GM19463 (cell line): ENCODE results near the gene MYO5B.

Experiments used
- ATAC-seq: cut with Tn5 transposase; IDR thresholded peaks from one replicate; pipeline ENCODE4 v1.9.1; 2021; ENCODE audit warnings: mild to moderate bottlenecking, moderate library complexity; ENCODE audit not compliant: unreplicated experiment

MYO5B gene

DNA sequence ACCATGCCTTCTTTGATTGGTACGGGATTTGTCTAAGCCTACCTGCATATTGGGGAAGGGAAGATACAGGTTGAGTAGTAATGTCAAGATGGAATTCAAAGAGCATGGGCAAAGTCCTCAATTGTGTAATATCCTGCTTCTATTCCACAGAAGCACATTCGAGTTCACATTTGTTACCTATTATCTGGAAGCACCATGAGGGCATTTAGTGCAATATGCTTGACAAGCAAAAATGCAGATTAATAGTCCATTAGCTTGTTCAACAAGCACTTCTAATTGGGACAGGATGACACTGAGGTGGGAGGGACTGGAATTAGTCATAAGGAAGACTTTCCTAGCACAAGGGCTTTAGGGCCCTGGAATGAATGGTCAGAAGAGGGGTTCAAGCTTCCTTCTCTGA, 40.5 kb downstream of the MYO5B start:
- no peak for ATAC-seq

DNA sequence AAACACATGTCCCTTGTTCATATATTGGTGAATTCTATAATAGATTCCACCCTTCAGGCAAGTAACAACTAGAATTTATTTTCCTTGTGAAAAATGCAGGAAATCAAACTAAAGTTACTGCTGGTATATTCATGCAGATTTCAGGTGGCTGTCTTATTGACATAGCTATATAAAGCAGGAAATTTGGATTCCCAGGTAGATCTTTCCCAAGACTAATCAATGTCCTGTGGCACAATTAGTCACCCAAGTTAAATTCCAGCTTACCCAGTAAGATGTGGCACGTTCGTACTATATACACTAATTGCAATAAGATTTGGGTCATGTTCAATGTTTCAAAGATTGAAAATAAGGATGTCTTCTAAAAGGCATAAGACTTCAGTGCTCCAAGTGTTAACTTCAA, 42.0 kb downstream of the MYO5B start:
- no peak for ATAC-seq

DNA sequence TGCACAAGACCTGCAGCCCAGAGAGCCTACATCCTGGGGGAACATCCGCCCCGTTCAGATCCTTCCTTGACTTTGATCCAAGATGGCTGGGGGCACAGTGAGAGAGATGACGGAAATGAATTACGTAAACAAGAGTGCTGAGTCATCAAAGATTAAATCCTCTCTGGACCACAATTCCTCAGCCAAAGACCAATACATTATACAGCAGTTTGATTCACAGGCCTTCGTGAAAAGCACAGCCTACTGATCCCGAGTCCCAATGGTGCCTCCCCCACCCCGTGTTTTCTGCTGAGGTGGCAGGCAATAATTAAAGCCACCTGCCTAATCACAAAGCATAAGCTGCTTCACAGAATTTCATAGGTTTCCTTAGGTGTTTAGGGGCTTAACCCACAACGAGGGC, 43.0 kb downstream of the MYO5B start:
- ATAC-seq = no peak

DNA sequence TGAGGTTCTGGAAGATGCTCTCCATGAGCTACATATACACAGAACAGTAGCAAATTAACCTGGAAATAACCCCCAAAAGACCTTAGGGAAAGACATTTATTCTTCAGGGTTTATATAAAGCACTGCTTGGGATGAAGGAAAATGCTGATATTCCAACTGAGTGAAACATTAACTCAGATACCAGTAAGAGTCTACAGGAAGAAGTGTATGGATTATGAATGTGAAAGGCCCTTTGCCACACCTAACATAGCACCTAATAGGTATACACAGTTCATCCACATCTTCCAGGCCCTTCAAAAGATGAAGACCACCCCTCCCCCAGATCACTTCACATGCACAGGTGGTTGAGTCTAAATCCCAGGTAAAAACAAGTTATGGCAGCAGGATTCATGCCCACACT, 50.4 kb downstream of the MYO5B start:
- ATAC-seq = no peak

DNA sequence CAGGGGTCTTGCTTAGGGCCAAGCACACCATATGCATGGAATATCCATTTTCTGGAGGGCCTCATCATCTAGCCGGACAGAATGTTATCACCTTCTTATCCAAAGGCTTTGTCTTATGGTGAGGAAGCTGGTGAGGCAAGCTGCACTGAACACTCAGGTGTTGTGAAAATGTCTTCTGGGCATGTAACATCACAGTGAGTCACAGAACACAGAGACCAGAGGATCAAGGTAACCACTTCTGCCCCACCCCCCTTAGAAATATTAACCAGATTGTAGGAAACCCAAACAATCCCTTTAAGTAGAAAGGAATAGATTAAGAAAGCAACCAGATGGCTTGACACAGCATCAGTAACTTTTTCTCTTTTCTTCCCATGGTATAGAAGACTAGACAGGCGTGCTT, 51.1 kb downstream of the MYO5B start:
- ATAC-seq = no peak

DNA sequence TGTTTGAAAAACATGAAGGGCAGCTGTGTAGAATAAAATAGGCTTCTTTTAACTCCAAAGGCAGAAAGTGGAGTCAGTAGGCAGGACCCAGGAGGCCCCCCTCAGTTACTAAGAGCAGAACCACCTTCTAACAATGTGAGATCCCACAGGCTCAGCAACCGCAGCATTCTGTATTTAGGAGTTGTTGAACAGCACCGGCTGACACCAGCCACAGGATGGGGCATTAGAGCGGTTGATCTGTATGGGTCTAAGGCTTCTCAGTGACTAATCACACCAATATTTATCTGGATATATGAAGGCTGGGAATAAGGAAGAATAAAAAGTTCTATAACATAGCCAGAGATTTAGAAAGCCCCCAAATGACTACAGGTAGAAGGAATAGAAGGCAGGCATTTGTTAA, 51.7 kb downstream of the MYO5B start:
- ATAC-seq = no peak

DNA sequence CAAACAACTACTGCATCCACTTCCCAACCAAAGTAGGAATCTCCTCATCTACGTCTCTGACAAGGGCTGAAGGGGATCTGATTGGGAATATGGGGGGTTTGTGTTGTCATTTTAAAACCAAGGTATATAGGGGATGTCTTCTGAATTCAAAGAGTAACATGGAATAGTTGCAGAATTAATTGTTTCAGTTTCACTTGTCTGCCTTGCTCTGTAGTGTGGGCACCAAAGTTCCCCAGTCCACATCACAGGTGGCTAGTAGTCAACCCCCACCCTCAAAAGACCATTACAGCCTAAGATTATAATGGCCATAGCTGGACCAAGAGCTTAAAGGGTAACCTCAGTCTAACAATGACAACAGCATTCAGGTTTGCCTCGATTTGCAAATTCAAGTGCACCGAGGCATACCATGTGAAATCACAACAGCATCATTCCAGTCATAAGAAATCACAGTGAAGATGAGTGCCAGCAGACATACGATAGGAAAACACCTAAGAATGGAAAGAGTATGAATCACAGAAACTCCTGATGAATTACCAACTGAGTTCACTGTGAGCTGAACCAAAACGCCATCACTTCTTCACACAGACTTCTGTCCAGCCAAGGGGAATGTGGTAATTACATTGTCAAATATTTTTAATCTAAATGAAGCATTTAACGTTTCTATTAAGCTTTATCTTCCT, 52.4 kb downstream of the MYO5B start:
- no peak for ATAC-seq

DNA sequence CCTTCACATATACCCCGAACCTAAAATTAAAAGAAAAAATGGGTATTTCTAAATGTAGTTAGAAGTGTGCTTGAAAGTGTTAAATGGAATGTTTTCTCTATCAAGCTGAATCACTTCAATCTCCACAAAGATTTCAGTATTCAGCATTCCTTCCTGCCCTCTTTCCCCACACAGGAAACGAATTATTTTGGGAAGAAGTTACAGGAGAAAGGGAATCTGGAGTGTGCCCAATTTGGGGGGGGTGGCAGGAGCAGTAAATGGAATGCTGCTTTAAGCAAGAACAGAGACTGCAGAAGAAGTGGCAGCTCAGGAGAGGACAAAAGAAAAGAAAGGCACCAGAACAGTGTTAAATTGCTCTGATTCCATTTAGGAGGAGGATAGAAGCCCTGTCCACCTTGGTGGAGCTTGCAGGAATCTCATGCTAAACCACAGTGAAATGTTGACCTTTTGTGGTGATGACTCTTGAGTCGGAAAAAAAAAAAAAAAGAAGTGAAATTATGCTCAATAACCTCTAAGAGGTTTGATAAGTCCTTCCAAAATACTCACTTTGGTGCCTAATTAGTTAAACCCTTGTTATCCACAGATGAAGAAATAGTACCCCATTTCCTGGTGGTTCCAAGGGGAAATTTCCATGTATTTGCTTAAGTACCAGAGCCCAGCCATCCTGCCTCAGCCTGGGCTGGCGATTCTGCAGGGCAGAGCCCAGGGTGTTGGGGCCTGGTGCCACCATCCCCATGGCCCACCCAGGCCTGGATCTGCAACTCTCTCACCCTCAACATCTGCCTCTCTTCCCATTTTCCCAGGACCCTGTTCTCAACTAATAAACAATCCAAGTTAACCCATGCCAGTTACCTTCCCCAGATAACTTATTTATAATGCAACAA, 56.5 kb downstream of the MYO5B start:
- no peak for ATAC-seq

DNA sequence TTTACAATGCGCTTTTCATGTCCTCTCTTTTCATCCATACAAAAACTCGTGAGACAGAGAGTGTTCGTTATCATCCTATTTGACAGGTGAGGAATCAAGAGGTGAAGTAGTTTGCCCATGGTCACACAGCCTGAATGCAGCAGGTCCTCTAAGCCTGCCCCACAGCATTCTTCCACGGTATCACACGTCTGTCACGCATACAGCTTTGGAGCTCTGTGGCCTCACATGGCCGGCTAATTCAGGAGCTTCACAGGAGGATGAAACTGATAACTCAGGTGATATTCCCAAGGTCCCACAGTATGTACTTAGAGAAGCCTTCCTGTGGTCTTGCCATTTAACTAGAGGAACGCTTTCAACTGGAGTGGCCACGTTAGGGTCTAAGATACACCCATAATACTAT, 59.0 kb downstream of the MYO5B start:
- no peak for ATAC-seq

DNA sequence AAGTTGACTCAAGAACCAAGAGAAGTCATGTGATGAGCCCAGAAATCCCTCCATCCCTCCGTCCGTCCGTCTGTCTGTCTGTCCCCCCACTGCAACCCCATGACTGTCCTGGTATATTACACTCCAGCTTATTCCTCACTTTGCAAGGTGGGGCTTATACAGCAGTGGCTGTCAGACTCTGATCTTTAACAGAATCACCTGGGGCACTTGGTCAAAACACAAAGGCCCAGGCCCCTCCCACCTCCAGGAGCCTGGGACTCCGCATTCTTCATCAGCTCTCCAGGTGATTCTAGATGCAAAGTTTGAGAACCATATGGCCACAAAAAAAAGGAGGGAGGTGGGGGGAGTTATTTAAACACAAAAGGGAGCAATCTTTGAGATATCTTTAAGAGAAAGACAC, 61.4 kb downstream of the MYO5B start:
- ATAC-seq = no peak

DNA sequence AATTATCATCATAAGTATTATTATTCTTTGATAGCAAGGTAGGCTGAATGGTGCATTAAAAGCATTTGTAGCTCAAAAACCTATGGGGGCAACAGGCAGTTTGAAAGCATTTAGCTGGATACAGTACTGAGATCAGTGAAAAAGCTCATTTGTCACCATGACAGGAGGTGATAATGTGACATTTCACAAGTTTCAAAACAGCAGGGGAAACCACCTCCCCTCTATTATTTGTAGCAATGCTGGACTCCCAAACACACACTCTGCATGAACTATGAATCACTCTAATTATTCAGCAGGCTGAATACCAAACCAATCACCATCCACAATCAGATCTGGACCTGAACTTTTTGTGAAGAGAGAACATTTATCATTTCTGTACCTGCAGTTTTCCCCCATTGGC, 63.4 kb downstream of the MYO5B start:
- peak; percentile 76 for ATAC-seq

DNA sequence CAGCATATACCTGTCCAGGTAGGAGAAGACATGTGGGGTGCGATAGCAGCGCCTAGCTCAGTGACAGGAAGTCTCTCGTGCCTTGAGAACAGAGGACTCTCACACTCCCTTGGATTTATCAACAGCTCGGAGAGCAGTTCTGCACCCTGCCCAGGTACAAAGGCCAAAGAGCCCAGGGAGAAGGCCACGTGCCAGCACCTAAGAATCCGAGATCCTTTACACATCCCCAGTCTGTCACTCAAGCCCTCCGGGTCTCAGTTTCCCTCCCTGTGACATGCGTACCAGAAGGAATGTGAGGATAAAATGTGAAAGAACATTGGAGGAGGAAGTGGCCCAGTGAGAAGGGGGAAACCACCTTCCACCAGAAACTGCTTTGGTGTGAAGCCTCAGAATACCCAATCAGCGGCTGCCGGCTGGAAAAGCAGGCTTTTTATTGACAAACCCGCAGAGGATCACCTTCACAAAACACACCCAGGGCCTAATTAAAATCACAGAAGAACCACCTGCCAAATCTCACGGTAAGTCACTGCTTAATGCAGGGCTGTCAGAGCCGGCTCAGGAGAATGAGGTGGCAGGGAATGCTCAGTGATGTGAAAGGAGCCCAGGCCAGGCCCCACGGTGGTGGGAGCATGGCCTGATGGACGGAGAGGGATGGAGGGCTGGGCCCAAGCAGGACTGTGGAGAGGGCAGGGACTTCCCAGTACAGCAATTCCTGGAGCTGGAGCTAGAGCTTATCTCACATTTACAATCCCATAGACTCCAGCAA, 66.3 kb downstream of the MYO5B start:
- no peak for ATAC-seq

DNA sequence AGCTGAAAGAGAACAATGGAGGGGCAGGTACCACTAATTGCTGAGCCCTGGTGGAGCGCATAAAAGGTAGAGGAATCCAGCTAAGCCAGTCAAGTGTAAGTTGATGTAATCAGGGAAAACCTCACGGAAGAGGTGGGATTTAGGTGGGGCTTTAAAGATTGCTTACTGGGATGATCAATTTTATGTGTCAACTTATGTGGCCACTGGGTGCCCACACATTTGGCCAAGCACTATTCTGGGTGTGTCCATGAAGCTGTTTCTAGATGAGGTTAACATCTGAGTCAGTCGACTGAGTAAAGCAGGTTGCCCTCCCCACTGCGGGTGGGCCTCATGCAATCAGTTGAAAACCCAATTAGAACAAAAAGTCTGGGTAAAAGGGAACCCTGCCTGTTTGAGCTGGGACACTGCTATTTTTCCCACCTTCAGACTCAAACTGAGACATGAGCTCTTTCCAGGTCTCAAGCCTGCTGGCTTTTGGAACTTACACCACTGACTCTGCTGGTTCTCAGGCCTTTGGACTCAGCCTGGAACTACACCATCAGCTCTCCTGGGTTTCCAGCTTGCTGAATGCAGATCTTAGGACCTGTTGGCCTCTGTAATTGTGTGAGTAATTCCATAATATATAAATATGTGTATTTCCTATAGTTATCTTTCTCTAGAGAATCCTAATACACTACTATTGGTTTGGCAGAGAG, 67.3 kb downstream of the MYO5B start:
- ATAC-seq = no peak

DNA sequence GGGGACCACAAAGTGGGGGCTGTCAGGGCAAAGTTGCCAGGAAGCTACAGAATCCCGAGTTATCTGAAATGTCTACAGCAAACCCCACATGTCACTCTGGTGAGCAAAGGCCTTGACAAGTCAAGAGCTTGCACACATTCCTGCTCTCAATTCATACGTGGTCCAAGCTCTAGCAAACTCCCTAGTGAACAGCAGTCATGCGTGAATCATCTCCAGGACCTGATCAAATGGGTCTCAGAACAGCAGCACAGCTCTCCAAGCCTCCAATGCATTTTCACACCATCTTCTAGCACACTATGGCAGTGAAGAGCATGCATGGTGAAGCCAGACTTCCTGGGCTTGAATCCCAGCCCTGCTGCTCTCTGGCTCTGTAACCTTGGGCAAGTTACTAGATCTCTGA, 68.5 kb downstream of the MYO5B start:
- ATAC-seq = no peak

DNA sequence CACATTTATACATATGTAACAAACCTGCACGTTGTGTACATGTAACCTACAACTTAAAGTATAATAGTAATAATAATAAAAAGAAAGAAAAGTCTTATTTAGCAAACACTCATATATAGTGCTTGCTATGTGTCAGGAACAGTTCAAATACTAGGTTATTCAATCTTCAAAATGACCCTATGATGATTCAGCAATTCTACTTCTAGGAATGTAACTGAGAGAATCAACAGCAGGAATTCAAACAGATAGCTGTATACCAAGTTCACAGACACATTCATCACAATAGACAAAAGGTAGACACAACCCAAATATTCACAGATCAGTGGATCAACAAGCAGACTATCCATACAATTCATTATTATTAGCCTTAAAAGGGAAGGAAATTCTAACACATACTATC, 69.5 kb downstream of the MYO5B start:
- no peak for ATAC-seq

DNA sequence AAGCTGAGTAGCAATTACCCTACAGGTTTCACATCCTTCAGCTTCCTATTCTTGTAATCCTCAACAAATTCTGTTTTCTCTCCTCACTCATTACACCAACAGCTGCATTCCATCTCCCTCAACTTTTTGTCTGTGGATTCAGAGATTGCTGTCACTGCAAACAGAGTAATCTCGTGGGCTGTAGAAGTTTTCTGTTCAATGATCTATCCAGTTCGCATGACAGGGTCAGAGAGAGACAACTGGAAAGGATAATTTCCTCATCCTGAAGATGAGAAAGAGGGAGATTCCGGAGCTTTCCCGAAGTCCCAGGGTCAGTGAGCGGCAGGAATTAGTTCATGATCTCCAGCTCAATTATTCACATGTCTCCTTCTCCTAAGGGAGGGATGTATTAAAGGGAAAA, 75.7 kb downstream of the MYO5B start:
- no peak for ATAC-seq

DNA sequence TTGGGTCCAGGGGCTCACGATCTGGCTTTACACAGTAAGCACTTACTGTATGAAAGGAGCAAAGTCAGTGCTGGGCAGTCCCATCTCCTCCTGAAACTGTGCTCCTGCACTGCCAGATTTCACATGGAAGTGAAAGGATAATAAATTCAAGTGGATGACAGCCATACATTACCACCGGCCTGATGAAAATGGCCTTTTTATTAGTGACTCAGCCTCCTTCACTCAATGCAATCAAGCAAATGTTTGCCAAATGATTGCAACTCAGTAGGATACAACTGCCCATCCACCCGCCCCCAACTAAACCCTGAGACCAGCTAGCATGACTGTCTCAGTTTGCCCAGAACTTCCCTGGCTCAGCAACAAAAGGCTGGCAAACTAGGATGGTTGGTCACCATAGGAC, 77.1 kb downstream of the MYO5B start:
- no peak for ATAC-seq

DNA sequence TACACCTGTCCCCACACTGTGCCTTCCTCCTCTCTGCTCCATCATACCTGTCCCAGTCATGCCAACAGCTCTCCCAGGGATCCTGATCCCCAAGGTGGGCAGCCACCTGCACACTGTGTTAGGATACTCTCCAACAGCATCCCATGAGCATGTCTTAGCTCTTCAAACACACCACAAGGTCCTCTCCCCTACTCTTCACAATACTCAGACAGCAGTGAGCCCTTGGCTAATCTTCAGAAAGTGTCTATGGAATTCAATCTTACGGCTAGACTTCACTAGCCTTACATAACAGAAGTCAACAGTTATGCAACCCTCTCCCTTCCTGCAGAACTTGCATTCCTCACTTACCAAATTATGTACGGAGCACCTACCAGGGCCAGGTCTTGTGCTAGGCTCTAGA, 79.9 kb downstream of the MYO5B start:
- ATAC-seq = no peak

DNA sequence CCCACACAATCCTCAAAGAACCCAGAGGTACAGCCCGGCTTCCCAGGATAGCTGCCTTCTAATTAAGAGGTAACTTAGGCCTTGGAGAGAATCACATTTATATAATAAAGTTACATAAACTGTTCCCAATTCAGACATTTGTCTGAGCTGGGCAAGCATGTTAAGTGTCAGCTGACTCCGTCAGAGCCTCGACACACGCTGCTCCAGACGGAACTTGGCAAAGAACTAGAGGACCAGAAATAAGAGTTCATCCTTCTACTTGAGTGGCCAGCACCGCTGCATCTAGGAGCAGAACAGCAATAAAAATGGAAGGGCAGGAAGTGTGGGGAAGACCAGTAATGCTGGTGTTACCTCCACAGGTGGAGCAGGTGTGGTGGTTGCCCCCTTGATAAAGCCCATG, 80.5 kb downstream of the MYO5B start:
- no peak for ATAC-seq

DNA sequence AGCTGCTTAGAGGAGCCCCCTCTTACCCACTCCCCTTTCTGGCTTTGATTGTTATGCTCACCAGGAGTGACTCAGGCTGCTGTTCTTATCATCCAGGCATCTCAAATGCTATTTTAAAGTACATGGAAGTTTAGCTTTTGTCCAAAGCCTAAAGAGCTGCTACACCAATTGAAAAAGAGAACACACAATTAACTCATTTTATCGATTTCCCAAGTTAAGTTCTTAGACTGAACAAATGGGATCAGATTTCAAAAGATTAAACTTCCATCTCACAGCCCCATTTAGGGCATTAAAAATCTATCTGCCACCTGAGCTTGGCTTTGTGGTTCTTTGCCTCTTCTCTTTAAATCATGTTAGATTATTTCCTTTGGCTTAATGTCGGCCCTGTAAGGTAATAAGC, 81.2 kb downstream of the MYO5B start:
- ATAC-seq = no peak

DNA sequence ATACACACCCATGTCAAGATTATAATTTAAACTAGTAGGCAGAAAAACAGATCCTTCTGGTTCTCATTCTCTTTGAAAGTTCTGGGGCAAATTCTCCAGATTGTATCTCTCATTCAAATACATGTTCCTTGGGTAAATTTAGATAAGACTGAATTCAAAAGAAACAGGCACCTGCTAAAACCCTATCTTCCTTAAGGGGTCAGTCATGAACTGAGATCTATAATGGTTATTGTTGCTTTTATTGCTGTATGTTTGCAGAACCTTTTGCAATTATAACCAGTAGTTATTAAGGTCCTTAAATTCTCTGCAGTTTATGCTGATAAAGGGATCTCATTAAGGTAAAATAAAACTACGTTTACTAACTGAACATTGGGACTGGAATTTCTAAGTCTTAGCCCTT, 83.5 kb downstream of the MYO5B start:
- ATAC-seq = no peak
